ENCODE data around the gene TAP2.
"Not testable (repeated sequence)": the region's sequence is repeated elsewhere in the genome, so short reads cannot be mapped to it uniquely, and the experiment has no call there.

The TAP2 gene

DNA sequence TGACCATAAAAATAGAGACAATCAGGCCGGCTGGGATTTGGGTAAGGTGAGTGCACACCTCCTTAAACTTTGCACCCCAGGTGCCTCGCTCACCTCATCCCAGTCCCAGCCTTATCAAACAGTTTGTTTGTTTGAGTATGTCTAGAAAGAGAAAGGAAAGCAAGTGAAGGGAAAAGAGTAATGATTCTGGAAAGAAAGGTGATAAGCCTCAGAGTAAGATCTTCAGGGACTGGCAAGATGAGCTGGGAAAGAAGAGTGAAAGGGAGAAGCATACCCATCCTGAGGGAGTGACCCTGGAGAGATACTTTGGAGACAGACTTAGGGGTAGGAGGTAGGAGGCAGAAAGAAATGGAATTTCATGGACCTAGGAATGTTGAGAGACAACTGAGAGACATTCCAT, 1.7 kb downstream of the TAP2 start:
- DNase-seq (ENCODE audit: low read depth in 1 of 2, low spot score in 1 of 2), result no peak

DNA sequence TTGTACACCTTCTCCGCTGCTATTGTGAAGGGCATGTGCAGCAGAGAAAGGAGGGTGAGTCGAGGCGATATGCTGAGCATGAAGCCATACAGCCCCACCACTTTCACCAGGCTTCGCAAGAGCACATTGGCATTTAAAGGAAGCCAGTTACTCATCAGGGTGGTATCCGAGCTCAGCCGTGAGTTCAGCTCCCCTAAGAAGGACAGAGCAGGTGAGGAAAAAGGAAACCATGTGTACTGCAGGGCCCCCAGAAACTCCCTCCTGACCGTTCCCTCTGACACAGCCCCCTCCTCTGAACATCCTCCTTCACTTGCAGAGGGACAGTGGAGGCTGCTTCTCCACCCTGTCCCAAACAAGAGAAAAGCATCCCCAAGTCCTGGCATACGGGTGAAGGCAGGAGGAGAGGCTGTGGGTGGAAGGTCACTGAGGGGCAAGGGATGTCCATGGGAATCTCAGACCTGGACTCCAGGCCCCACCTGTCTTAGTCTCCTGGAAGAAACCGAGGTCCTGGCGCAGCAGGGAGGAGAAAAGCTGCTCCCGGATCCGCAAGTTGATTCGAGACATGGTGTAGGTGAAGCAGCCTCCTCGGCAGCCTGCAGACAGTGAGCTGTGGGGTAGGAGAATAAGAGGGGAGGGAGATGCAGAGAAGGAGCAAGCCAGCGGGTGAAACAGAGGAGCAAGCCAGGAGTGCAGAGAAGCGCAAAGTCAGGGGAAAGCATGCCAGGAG, 3.2 kb downstream of the TAP2 start:
- no peak for DNase-seq (ENCODE audit: low read depth in 1 of 2, low spot score in 1 of 2)

DNA sequence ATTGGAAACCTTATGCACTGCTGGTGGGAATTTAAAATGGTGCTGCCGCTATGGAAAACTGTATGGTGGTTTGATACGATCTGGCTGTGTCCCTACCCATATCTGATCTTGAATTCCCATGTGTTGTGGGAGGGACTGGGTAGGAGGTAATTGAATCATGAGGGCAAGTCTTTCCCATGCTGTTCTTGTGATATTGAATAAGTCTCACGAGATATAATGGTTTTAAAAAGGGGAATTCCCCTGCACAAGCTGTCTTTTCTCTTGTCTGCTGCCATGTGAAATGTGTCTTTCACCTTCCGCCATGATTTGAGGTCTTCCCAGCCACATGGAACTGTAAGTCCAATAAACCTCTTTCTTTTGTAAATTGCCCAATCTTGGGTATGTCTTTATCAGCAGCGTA, 4.9 kb downstream of the TAP2 start:
- DNase-seq (ENCODE audit: low read depth in 1 of 2, low spot score in 1 of 2), result no peak

DNA sequence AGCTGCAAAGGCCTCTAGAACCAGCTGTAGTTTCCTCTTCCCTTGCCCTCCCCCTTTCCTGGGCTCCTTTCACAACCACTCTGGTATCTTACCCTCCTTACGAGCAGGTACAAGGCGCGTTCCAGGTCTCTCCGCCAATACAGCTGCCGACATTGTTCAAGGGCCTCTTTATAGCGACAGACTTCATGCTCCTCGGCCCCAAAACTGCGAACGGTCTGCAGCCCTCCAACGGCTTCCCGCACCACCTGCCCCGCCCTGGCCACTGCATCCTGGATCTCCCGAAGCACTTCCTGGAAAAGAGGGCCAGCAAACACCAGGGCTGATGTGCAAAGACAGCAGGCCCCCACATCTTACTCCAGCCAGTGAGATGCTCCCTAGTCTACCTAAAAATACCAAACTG, 6.0 kb downstream of the TAP2 start:
- DNase-seq (ENCODE audit: low read depth in 1 of 2, low spot score in 1 of 2), result no peak

DNA sequence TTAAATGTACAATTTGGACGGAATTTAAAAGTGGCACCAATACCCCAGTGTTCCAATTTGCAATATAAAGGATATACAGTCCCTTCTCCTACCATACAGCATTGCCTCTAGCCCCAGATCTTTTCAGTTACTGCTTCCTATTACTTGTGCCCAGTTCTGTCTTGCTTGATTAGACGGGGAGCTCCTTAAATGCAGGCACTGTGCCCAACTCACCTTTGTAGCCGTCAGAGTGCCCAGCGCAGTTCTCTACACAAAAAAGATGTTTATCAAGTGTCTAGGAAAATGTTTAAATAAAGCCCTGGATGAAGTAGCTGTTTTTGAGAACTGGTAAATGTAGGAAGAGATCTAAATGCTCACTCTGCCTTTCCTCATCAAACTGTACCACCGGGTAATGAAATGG, 7.6 kb downstream of the TAP2 start:
- DNase-seq (ENCODE audit: low read depth in 1 of 2, low spot score in 1 of 2), result no peak

DNA sequence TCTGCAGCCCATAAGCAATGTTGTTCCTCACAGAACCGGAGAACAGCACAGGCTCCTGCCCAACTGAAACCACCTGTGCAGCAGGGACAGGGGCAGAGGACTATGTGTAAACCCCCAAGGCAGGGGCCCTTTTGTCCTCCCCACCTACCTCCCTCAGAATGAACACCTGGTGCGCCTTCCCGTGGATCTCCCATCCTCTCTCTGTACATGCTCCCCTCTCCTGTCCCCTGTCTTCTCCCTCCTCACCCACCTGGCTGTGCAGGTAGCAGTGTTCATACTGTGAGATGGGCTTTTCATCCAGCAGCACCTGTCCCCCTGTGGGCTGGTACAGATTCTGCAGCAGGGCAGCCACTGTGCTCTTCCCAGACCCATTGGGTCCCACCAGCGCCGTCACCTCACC, 8.5 kb downstream of the TAP2 start:
- no peak for DNase-seq (ENCODE audit: low read depth in 1 of 2, low spot score in 1 of 2)

DNA sequence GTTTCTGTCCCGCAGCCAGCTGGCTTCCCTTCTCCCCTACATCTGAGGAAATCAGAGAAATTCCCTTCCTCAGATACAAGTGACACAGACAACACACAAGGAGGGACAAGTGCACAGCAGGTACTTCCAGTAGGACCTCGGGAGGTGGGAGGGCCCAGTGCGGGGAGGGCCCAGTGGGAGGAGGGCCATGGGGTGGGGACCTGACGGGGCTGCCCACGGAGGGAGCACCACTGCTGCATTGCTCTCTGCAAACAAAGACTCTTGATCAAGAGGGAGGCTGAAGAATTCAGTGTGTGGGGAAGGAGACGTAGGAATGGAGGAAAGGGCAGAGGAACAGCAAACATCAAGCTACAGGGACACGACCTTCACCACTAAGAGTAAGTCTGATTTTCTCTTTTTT, 9.0 kb downstream of the TAP2 start:
- no peak for DNase-seq (ENCODE audit: low read depth in 1 of 2, low spot score in 1 of 2)

DNA sequence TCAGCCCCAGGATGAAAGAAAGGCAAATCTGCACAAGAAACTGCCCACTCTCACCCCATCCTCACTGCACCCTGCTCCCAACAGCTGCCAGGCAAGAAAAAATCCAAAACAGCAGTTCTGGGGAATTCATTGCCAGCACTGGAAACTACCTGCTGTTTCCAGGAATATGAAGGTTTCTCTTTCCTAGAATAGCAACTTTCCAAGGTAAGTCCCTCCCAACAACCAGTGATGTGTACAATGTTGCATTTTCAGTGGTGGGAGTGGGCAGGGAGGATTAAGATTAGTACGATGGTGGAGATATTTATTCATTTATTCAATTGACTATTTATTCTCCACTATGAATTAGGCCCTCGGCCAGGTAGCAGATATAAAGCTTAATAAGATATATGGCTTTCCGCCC, 11.5 kb downstream of the TAP2 start:
- no peak for DNase-seq (ENCODE audit: low read depth in 1 of 2, low spot score in 1 of 2)

DNA sequence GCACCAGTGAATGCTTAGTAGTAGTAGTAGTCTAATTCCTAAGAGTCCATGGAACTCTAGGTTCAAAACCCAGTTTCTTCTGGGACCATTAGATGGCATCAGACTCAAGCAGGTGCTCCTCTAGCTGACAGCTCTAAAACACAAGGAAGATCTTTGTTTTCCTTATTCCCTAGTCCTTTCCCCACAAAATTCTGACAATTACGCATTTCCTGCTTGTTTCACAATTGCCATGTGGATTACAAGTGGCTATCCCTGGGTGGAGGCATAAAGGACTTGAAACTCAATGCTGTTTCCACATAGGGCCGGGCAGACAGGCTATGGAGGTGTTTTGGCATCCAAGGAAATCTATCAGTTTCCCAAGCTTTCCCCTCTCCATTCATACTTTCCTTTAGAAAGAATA, 12.6 kb downstream of the TAP2 start:
- DNase-seq (ENCODE audit: low read depth in 1 of 2, low spot score in 1 of 2), result no peak

DNA sequence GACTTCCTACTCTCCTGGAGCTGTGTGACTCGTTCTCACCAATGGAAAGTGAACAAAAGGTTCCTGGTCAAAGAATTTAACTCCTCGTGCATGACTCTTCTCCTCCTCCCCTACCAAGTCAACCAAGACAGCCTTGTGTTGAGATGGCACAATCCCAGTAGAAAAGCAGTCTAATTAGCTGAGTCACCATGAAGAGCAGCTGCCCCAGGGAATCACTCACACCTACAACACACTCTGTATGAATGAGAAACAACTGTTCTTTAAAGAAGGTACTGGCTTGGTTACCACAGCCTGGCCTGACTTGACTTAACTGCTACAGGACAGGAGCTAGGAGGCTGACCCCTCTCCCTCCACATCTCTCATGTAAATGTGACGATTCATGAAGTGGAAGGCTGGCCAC, 18.8 kb downstream of the TAP2 start:
- DNase-seq (ENCODE audit: low read depth in 1 of 2, low spot score in 1 of 2), result no peak

DNA sequence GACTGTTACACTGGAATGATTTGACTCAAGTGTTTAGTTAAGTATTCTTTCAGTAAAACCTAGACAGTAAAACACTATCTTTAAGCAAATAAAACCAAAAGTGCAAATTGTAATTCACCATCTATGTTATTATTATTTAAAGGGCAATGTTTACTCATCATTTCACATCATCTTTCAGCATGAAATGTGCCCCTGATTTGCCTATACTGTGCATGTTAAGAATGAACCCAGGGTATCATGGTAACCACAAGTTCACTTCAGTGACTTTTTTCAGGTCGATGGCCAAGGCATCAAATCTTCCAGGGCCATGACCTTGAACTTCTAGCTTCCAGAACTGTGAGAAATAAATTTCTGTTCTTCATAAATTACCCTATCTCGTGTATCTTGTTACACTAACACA, 19.7 kb downstream of the TAP2 start:
- DNase-seq (ENCODE audit: low read depth in 1 of 2, low spot score in 1 of 2), result no peak

DNA sequence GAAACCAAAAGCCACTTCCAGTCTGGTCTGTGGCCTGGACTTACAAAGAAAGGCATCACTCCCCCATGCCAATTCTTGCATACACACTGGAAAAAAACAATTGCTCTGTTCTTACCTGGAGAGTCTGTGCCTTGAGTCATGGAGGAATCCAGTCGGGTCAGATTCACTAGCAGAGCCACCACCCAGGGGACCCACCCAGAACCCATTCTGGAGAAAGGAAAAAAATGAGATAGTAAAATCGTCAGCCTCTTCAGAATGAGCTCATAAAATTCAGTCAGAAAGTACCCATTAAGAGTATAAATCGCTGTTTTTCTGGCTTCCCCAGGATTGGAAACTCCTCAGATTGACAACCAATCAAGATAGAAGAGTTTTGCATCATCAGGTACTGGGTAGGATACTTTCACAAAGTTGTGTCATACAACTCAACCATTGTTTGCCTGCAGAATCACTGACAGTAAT, 21.8 kb downstream of the TAP2 start, which contains the start of gene HLA-DOB:
HLA-DOB (minus strand) TSS at position 257 of the 459 bp plus-strand sequence; CDS start at position 206, 51 bp downstream.
- no peak for DNase-seq (ENCODE audit: low read depth in 1 of 2, low spot score in 1 of 2)

DNA sequence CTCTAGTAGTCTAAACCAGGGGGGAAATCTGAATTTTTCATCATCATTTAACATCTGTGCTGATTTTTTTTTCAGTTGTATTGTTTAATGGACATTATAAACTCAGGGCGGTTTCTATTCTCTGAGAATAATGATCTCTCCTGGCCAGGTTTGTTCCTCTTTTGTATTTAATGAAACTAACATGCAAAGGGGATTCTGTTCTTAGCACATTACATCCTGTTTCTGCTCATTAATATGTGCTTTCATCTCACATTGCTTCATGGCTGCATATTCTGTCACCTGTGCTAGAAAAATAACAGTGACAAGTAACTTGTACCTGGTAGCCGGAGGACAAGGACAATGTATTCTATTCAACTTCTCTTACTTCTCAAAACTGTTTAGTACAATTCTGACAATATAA, 22.5 kb downstream of the TAP2 start:
- DNase-seq (ENCODE audit: low read depth in 1 of 2, low spot score in 1 of 2), result no peak

DNA sequence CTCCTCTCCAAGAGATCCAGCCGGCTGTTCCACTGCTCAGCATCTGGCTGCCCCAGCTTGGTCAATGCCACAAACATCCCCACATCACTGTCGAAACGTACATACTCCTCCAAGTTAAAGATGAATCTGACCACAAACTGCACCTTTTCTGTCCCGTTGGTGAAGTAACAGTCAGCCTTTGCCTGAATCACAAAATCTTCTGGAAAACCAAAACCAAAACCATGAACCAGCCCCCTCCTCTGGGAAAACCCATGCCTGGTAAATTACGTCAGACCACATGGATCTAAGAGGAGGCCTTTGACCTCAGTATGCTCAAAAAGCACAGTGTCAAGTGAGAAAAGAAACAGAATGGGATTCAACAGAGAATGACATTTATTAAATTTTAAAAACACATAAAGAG, 23.4 kb downstream of the TAP2 start:
- no peak for DNase-seq (ENCODE audit: low read depth in 1 of 2, low spot score in 1 of 2)

DNA sequence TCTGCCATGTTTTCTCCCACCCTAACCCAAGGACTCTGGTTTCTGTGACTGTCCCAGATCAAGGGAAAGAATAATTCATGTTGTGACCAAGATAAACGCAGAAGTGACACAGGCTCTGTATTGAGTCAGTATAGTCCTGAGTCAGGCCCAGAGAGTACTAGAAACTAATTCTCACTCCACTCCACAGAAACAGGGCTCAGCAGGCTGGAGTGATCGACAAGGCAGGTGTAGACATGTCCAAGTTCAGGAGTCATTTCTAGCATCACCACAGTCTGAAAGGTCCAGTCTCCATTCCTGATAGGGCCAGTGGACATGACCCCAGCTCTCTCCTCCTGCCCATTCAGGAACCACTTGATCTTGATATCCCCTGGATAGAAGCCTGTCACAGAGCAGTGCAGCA, 24.4 kb downstream of the TAP2 start:
- no peak for DNase-seq (ENCODE audit: low read depth in 1 of 2, low spot score in 1 of 2)

DNA sequence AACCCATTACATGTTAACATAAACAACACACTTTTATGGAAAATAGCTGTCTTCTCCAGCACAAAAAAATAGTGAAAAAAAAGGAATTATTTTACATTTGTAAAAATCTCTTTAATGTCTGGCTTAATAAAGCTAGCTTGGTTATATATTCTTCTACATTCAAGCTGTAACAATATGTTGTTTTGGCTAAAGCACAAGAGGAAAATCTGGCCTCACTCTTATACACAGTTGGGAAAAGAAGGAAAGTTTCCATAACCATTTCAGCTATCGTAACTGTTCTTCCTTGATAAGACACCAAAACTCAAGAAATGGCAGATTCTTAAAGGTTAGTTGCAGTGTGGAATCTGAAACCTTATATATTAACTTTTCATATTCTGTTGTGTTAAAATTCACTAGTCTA, 29.4 kb downstream of the TAP2 start:
- no peak for DNase-seq (ENCODE audit: low read depth in 1 of 2, low spot score in 1 of 2)

DNA sequence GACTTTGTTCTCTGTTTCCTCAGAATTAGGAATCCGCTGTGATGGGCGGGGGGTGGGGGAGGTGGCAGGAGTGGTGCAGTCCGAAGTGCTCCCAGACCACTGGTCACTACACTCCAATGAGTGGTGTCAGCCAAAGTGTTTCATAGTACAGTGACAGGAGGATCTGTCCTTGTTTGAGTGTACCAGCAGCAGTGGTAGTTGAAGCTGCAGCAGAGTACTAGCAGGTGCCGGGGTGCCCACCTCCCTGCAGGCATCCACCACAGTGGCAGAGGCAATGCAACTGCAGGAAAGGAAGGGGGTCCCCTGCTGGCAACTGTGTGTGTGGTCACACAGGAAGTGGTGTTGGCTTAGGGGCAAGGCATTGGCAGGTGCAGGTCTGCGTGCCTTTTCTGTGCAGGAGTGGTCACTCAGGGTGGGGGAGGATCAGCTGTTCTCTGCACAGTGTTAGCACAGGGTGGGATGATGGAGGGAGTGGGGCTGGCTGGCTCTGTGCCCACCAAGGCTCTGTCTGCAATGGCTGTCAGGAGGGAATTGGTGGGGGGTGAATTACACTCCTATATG, 31.4 kb downstream of the TAP2 start:
- no peak for DNase-seq (ENCODE audit: low read depth in 1 of 2, low spot score in 1 of 2)

DNA sequence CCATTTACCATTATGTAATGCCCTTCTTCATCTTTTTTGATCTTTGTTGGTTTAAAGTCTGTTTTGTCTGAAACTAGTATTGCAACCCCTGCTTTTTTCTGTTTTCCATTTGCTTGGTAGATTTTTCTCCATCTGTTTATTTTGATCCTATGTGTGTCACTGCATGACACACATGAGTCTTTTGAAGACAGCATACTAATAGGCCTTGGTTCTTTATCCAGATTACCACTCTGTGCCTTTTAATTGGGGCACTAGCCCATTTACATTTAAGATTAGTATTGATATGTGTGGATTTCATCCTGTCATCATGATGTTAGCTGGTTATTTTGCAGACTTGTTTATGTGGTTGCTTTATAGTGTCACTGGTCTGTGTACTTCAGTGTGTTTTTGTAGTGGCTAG, 33.1 kb downstream of the TAP2 start:
- not testable (repeated sequence) for DNase-seq (ENCODE audit: low read depth in 1 of 2, low spot score in 1 of 2)

DNA sequence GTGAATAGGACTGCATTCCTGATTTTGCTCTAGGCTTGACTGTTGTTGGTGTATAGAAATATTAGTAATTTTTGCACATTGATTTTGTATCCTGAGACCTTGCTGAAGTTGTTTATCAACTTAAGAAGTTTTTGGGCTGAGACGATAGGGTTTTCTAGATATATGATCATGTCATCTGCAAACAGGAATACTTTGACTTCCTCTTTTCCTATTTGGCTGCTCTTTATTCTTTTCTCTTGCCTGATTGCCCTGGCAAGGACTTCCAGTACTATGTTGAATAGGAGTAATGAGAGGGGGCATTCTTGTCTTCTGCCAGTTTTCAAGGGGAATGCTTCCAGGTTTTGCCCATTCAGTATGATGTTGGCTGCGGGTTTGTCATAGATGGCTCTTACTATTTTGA, 35.1 kb downstream of the TAP2 start:
- DNase-seq (ENCODE audit: low read depth in 1 of 2, low spot score in 1 of 2), result no peak

DNA sequence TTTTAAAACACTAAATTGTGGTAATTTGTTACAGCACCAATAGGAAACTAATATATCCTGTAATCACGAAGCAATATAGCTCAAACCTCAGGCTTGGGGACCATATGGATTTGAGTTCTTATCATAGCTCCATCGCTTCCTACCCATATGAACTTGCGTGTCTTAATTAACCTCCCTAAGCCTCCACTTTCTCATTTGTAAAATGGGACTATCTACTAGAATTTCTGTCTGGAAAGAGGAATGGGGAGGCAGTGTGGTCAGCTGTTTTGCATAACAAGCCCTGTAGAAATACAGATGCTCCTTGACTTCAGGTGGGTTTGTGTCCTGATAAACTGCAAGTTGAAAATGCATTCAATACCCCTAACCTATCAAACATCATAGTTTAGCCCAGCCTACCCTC, 38.8 kb downstream of the TAP2 start:
- DNase-seq (ENCODE audit: low read depth in 1 of 2, low spot score in 1 of 2), result no peak

DNA sequence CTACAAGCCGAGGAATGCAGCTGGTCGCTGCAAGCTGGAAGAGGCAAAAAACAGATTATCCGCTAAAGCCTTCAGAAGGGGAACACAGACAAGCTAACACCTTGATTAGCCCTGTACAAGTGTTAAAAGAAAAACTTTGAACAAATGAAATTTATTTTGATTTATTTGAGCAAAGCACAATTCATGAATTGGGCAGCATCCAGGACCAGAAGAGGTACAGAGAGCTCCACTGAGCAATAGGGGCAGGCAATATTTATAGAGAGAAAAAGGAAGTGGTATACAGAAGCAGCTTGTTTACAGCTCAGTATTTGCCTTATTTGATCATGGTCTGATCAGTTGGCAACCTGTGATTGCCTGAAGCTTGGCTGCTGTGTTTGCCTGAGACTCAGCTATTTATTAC, 39.4 kb downstream of the TAP2 start:
- no peak for DNase-seq (ENCODE audit: low read depth in 1 of 2, low spot score in 1 of 2)

DNA sequence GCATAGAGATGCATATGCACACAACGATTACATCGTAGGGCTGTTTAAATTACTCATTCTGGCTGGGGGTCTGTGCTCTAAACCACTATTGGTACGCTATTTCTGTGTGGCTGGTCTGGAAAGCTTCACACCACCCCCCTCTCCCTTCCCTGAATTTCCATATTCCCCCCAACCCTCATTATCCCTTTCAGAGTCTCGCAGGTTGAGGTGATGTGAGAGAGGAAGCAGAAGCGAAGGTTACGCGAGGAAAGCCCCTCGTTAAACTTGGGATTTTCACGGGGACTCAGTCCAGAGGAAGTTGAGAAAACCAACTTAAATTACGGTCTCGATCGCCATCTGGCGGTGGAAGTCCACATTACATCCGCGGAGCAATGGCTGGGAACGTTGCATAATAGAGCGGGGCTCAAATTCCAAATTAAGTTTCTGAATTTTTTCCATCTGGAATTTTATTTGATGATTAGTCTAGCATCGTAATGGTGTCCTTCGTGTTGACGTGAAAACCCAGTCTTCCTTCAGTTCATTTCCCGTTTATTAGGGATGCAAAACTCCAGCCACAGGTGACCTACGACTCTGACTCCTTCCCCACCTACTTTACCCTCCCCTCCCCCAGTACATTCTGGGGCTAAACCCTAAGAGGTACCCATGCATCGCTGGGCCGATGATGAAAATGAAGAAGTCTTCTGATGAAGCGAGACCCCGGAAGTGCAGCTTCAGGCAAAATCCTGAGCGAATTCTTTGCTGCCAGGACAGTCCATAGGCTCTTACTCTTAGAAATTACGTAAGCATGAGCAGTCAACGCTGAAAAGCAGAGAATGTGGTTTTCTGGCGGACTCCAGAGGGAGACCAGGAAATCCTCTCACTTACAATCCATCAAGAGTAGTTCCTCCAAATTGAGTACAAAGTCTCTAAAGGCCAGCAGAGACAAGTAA, 41.4 kb downstream of the TAP2 start:
- peak; percentile 67 to 73 for DNase-seq (ENCODE audit: low read depth in 1 of 2, low spot score in 1 of 2)
